ENCODE data around the gene KDM6A.
"Not testable (repeated sequence)": the region's sequence is repeated elsewhere in the genome, so short reads cannot be mapped to it uniquely, and the experiment has no call there.

The KDM6A gene

GRCh38 chrX:44872821-44873414, at the start of gene KDM6A:
KDM6A (plus strand) TSS chrX:44873188; CDS start chrX:44873552, 364 bp downstream.
- peak; percentile 90 for DNase-seq

- not testable (repeated sequence) for DNase-seq
These were observed 49.8 kb upstream of the KDM6A start for GRCh38 chrX:44823193-44823592.

- peak; percentile 87 for DNase-seq
These were observed 44.9 kb upstream of the KDM6A start for GRCh38 chrX:44828008-44828605.

- no peak for DNase-seq
These were observed 43.2 kb upstream of the KDM6A start for GRCh38 chrX:44829832-44830231.

GRCh38 chrX:44842550-44843317, 30.3 kb upstream of the KDM6A start:
- DNase-seq: no peak

GRCh38 chrX:44843318-44843702, 29.7 kb upstream of the KDM6A start:
- no peak for DNase-seq

- DNase-seq: no peak
These were observed 29.2 kb upstream of the KDM6A start, which contains the start of gene DUSP21 for GRCh38 chrX:44843753-44844152. DUSP21 (plus strand) TSS chrX:44844021; CDS start chrX:44844133, 112 bp downstream.

- DNase-seq: no peak
These were observed 28.8 kb upstream of the KDM6A start for GRCh38 chrX:44844204-44844603.

- DNase-seq: not testable (repeated sequence)
These were observed 22.1 kb upstream of the KDM6A start for GRCh38 chrX:44850891-44851290.

- DNase-seq: no peak
These were observed 1.8 kb upstream of the KDM6A start for GRCh38 chrX:44871114-44871645.

- no peak for DNase-seq
These were observed 812 bp upstream of the KDM6A start for GRCh38 chrX:44871931-44872820.

GRCh38 chrX:44873415-44874276, 658 bp downstream of the KDM6A start:
- no peak for DNase-seq

GRCh38 chrX:44874420-44875184, 1.6 kb downstream of the KDM6A start:
- DNase-seq: no peak

- DNase-seq: no peak
These were observed 2.1 kb downstream of the KDM6A start for GRCh38 chrX:44875185-44875489.

GRCh38 chrX:44876086-44876485, 3.1 kb downstream of the KDM6A start:
- DNase-seq: no peak

GRCh38 chrX:44876767-44877166, 3.8 kb downstream of the KDM6A start:
- DNase-seq: no peak

GRCh38 chrX:44878780-44879179, 5.8 kb downstream of the KDM6A start:
- DNase-seq: no peak

- DNase-seq: no peak
These were observed 8.6 kb downstream of the KDM6A start for GRCh38 chrX:44881549-44881948.

GRCh38 chrX:44882635-44883034, 9.6 kb downstream of the KDM6A start:
- no peak for DNase-seq

GRCh38 chrX:44884944-44885343, 12.0 kb downstream of the KDM6A start:
- DNase-seq: no peak

GRCh38 chrX:44889824-44890223, 16.8 kb downstream of the KDM6A start:
- DNase-seq: no peak

Data from NCI-H446 treated with DMSO at 0.1 percent for 48 hours (cell line).